ENCODE results near the gene TRIM54.

TRIM54 gene

GRCh38 chr2:27281855-27282559, at the start of gene TRIM54:
Gene TRIM54, plus strand, starts transcription at chr2:27282429. Its CDS starts 303 bp downstream, at chr2:27282732.
- DNase-seq (ENCODE audit: low spot score), result no peak

- DNase-seq (ENCODE audit: low spot score), result no peak
Measured at GRCh38 chr2:27233341-27233740, 48.9 kb upstream of the TRIM54 start.

DNA sequence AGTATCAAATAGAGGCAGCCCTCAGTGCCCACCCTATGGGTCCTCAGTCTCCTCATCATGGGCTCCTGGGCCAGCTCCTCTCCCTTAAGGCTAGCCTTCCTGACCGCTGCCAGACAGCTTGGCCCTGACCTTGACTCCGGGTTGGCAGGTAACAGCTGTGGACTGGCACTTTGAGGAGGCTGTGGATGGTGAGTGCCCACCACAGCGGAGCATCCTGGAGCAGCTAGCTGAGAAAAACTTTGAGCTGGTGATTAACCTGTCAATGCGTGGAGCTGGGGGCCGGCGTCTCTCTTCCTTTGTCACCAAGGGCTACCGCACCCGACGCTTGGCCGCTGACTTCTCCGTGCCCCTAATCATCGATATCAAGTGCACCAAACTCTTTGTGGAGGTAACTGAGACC, 46.1 kb upstream of the TRIM54 start:
- no peak for DNase-seq (ENCODE audit: low spot score)

DNA sequence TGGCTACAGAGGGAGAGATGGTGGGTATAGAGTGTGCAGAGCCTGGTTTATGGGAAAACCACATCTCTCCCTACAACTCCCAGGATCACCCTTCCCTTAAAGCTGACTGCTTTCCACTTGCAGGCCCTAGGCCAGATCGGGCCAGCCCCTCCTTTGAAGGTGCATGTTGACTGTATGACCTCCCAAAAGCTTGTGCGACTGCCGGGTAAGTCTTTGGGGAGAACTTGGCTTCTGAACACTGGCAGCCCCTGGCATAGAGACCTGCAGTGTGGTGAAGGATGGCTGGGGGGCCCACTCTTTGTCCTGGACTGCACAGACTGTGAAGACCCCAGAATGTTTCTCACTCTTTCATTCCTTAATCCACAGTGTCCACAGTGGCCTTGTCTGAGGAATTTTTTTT, 45.6 kb upstream of the TRIM54 start:
- DNase-seq (ENCODE audit: low spot score), result no peak

- no peak for DNase-seq (ENCODE audit: low spot score)
Measured at GRCh38 chr2:27237341-27237945, 44.8 kb upstream of the TRIM54 start.

- no peak for DNase-seq (ENCODE audit: low spot score)
Measured at GRCh38 chr2:27238976-27239375, 43.3 kb upstream of the TRIM54 start.

- no peak for DNase-seq (ENCODE audit: low spot score)
Measured at GRCh38 chr2:27240406-27240805, 41.8 kb upstream of the TRIM54 start.

DNA sequence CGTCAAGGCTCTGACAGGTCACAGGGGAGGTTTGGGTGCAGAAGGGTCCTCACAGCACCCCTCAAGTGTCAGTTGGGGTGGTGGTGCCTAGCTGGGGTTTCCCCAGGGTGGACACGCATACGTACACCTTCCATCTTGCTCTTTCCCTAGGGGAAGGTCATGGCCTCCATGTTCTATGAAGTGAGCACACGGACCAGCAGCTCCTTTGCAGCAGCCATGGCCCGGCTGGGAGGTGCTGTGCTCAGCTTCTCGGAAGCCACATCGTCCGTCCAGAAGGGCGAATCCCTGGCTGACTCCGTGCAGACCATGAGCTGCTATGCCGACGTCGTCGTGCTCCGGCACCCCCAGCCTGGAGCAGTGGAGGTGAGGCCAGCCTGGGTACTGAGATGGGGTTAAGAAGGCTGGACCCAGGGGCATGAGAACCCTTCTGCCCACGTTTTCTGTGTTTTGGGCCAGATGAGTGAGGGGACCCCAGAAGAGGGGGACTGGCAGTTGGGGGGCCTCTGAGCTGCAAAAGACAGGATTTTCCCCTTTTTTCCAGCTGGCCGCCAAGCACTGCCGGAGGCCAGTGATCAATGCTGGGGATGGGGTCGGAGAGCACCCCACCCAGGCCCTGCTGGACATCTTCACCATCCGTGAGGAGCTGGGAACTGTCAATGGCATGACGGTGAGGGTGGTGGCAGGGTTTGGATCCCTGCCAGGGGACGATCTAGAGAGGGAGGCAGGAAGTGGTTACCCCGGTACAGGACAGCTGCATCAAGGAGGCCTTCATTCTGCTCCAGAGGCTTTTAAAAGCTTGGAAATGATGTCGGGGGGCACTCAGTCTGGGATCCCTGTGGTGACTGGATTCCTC, 40.2 kb upstream of the TRIM54 start:
- no peak for DNase-seq (ENCODE audit: low spot score)

GRCh38 chr2:27242614-27242951, 39.6 kb upstream of the TRIM54 start:
- no peak for DNase-seq (ENCODE audit: low spot score)

DNA sequence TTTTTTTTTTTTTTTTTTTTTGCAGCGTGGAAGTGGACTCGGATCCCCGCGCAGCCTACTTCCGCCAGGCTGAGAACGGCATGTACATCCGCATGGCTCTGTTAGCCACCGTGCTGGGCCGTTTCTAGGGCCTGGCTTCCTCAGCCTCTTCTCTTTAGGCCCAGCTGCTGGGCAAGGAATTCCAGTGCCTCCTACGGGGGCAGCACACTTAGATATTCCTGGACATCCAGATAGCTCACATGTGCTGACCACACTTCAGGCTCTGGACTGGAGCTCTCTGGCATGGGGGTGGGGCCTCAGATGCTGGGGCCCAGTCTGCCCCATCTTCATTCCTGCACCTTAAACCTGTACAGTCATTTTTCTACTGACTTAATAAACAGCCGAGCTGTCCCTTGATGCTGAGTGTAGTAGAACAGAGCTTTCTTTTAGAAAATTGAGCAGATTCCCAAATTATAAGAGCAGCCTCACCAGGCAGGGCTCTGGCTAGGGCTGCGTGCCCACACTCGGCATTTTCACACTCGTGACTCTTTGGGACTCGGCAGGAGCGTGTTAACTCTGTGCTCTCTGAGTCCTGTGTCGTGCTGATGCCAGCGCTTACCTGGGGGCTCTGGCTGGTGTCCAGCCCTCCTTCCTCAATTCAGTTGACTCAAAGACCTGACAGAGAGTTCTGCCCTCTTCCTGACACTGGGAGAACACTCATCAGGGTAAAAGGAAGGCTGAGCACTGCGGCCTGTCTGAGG, 38.7 kb upstream of the TRIM54 start:
- DNase-seq (ENCODE audit: low spot score), result no peak

DNA sequence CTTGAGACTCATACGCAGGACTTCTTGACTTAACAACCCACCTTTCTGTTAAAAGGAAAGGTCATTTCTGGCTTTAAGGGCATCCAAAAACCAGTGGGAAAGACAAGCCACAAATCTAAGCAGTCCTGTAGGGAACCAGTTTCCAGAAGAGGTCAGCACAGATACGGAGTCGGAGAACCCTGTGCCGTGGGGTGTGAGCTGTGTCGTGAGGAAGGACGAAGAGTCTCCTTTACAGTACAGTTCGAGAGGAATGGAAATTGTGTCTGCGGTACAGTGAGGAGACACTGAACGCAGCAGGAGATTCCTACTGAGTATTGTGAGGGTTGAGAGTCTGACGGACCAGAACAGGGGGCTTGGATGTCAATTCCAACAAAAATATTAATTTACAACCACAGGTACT, 37.1 kb upstream of the TRIM54 start:
- no peak for DNase-seq (ENCODE audit: low spot score)

GRCh38 chr2:27245626-27246025, 36.6 kb upstream of the TRIM54 start:
- DNase-seq (ENCODE audit: low spot score), result no peak

DNA sequence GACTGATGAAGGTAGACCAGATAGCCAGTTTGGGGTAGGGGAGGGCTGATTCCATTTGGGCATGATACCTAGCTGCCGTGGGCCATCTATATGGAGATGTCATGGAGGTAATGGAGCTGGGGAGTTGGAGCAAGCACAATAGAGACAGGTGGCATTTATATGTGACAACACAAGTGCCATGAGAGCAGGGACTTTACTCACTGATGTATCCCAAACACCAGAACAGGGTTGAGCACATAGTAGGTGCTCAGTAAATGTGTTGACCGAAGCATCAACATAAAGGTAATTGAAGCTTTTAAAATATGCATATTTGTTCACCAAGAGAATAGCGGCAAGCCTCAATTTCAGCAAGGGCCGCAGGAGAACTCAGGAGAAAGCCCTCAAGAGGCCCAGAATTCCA, 34.3 kb upstream of the TRIM54 start:
- no peak for DNase-seq (ENCODE audit: low spot score)

DNA sequence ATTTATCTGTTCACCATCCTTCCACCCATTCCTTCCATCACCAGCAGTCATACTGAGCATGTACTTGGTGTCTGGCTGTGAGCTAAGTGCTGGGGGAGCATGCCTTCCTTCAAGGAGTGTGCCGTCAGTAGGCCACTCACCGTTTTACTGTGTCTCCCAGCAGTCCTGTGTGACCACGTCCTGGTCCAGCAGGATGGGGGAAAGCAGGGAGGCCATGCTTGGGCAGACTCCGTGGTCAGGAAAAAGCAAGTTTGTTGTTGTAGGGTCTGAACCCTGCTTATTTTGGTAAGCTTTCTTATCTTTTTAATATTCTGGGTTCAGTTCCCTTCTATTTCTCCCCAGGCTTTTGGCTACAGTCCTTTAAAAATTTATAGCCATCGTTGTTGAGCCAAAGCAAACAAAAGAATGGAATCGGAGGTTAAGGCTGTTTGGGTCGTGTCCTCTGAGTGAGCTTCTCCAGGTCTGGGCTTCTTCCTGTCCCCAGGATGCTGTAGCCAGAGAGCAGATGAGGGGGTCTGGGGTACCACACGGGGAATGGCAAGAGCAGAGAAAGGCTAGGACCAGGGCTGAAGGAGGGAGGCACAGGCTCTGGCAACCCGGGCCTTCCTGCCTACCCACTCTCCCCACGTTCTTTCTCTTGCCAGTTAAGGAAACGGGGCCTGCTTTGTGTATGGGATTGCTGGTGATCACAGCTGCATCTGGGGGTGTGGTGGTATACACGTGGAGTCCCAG, 32.9 kb upstream of the TRIM54 start:
- no peak for DNase-seq (ENCODE audit: low spot score)

DNA sequence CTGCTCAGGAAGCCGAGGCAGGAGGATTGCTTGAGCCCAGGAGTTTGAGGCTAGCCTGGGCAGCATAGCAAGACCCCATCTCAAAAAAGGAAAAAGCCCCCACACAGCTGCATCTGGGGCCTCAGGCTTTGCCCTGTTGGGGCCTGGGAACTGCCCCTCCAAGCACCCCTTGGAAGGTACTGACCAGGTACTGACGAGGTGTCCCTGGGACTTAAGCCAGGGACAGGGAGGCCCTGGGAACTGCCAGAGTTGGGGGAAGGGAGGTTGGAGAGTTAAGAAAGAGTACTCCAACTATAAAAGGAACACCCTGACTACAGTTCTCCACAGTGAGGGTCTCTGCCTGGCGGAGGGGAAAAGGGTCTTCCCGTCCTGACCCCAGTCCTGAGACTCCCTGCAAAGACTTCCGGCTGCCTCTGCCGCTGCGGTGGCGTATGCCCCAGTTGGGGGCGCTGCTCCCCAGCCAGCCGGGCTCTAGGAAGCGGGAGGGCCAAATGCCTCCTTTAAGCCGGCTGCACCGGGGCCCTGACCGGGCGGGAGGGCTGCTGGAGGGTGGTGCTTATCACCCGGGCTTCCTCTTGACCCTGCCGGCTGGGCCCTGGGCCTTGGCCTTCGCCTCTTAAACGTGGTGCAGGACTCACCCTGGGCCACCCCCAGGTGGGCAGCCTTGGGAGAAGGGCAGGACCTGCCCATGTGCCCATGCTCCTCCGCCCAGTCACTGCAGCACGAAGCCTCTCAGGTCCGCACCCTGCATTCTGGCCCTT, 32.2 kb upstream of the TRIM54 start:
- peak; percentile 82 for DNase-seq (ENCODE audit: low spot score)

DNA sequence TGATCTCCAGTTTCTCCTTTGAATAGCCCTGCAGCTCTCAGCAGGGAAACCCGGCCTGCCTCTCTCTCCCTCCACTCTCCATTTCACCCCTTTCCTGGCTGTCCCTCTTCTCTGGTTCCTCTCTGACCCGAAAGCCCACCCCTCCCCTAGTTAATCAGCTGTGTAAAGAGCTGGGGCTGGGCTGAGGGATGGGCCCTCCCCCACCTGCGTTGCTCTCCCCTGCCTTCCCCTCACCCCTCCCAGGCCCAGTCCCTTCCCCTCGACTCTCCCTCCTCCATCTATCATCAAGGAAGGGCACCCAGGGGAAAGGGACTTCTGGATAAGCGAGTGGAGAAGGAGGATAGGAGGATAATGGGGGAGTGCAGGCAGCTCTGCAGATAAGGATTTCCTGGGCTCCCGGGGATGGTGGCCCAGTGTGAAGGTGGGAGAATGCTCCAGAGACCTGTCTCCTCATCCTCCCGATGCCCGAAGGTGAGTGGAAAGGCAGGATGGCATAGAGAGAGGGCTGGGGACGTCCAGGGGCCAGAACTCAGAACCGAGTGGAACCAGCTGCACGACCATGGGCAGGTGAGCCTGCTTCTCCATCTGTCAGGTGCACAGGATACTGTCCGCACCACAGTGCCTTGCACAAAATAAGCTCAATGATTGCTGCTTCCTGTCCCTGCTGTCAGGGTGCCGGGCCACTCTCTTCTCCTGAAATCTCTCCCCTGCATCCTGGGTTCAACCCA, 31.4 kb upstream of the TRIM54 start:
- no peak for DNase-seq (ENCODE audit: low spot score)

- no peak for DNase-seq (ENCODE audit: low spot score)
Measured at GRCh38 chr2:27251766-27252165, 30.5 kb upstream of the TRIM54 start.

GRCh38 chr2:27255187-27255586, 27.0 kb upstream of the TRIM54 start:
- peak; percentile 29 for DNase-seq (ENCODE audit: low spot score)

- peak; percentile 69 for DNase-seq (ENCODE audit: low spot score)
Measured at GRCh38 chr2:27255660-27256059, 26.6 kb upstream of the TRIM54 start.

DNA sequence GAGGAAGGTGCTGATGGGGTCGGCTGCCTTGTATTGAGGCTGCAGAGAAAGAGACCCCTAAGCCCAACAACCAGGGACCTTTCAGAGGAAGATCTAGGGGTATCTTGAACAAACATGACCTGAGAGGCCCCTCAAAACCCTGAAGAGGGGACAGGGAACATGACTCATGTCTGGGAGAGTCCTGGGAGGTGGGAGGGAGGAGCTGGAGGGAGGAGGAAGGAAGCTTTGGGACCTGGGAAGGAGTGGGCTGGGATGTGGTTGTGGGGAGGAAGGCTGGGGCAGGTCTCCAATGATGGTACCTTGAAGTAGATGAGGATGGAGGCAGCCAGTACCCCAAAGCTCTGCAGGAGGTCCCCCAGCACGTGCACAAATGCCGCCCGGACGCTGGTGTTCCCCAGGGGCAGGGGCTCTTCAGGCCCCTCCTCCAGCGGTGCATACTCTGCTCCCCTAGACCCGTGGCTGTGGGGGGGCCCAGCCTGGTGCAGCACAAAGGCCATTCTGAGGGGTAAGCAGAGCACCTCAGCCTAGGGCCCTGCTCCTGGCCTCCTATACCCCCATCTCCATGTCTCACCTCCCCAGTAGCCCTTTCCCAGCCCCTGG, 25.3 kb upstream of the TRIM54 start:
- no peak for DNase-seq (ENCODE audit: low spot score)
